ENCODE measurements around the gene ADPRH.

DNA sequence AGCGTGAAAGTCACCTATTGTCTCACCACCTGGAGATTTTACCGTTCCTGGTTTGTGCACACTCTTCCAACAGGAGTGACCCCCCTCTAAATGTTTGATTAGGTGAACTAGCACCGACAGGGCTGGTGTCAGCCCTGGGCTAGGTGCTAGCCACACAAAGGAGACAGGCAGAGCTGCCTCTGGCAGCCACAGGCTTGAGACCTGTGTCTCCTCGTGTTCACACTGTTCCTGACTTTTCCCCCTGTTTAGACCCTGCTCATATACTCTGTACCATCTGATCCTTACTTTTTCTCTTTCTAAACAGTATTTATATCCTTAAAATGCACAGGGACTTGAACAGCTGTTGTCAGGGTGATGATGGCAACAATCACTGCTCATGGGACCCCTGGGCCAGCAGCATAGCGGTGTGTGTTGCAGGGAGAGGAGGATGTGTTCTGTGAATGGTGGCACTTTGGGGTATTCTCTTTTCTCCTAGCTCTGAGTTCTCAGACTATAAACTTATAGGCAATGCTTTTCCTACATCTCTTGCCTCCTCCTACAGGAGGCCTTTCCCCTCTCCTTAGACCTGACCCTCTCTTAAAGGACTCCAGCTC lies 25.4 kb upstream of the ADPRH start:
- TF ChIP-seq EP300 (IDR thresholded peaks at IDR 0.05; ENCODE audit: low read depth) (no peak), POLR2AphosphoS5 (IDR thresholded peaks at IDR 0.05) (no peak), POLR2A (IDR thresholded peaks at IDR 0.05) (no peak)
- TF ChIP-seq, protein P1, sequence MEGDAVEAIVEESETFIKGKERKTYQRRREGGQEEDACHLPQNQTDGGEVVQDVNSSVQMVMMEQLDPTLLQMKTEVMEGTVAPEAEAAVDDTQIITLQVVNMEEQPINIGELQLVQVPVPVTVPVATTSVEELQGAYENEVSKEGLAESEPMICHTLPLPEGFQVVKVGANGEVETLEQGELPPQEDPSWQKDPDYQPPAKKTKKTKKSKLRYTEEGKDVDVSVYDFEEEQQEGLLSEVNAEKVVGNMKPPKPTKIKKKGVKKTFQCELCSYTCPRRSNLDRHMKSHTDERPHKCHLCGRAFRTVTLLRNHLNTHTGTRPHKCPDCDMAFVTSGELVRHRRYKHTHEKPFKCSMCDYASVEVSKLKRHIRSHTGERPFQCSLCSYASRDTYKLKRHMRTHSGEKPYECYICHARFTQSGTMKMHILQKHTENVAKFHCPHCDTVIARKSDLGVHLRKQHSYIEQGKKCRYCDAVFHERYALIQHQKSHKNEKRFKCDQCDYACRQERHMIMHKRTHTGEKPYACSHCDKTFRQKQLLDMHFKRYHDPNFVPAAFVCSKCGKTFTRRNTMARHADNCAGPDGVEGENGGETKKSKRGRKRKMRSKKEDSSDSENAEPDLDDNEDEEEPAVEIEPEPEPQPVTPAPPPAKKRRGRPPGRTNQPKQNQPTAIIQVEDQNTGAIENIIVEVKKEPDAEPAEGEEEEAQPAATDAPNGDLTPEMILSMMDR (IDR thresholded peaks at IDR 0.05), result no peak
